GM18519 (cell line): ENCODE data around the gene ZNF573.

Experiments
- ATAC-seq: cut with Tn5 transposase; IDR thresholded peaks from one replicate; pipeline ENCODE4 v1.9.1; 2021; ENCODE audit warnings: mild to moderate bottlenecking, moderate library complexity; ENCODE audit not compliant: unreplicated experiment, low FRiP score

ZNF573 gene

DNA sequence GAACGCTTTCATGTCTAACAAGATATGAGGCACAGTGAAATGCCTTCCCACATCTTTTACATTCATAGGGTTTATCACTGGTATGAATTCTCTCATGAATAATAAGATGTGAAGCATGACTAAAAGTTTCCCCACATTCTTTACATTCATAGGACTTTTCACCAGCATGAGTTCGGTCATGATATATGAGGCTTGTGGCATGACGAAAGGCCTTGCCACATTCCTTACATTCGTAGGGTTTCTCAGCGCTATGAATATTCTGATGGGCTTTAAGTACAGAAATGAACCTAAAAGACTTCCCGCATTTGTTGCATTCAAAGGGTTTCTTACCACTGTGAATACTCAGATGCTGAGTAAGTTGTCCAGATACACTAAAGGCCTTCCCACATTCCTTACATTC is 81.2 kb downstream of the ZNF573 start:
- ATAC-seq, result no peak

DNA sequence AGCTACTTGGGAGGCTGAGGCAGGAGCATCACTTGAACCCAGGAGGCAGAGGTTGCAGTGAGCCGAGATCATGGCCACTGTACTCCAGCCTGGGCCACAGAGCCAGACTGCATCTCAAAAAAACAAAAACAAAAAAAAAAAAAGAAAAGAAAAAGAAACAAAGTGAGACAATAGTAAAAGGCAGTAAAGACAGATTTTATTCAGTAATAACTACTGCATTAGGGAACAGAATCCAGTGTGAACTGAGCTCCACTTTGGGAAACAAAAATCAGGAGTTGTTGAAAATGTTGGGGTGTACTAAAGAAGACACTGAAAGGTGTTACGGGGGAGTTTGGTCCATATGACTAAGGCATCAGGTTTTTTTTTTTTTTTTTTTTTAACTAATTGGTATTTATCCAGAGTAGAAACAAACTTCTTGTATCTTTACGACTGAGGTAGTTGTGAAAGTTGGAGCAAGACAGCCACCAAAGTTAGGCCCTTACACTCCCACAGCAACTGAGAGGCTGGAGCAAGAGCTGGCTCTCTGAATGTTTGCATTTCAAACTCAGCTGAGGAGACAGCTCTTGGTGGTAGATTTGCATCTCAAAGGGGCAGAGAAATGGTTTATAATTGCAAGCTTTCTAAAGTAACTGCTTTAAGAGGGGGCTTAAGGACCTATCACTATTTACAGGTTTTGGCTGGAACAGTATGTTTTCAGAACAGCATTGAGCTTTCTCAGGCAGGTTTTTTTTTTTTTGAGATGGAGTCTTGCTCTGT is 84.1 kb downstream of the ZNF573 start:
- ATAC-seq, result no peak

DNA sequence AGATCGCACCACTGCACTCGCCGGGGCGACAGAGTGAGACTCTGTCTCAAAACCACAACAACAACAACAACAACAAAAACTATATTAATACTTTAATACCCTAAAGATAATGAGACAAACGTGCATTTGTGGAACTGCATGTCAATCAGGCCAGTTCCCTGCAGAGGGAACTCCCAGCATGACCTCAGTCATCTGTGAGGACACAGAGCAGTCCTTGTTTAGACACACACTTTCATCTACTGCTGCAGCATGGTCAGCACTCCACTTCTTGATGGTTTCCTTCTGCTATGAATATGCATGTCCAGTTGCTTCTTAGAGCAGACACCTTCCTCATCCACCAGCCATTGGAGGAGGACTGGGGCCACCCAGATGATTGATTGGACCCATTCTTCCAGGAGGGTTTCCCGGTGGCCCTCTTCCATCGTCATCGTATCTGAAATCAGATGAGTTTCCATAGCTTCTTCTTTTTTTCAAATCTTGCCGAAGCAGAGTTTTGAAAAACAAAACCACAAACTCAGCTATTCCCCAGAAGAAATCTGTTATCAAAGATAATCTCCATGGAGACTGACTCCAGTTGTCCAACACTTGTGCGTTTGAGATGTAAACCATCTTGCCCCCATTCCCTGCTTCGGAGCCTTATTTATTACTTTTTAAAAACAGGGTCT is 86.3 kb downstream of the ZNF573 start:
- no peak for ATAC-seq

DNA sequence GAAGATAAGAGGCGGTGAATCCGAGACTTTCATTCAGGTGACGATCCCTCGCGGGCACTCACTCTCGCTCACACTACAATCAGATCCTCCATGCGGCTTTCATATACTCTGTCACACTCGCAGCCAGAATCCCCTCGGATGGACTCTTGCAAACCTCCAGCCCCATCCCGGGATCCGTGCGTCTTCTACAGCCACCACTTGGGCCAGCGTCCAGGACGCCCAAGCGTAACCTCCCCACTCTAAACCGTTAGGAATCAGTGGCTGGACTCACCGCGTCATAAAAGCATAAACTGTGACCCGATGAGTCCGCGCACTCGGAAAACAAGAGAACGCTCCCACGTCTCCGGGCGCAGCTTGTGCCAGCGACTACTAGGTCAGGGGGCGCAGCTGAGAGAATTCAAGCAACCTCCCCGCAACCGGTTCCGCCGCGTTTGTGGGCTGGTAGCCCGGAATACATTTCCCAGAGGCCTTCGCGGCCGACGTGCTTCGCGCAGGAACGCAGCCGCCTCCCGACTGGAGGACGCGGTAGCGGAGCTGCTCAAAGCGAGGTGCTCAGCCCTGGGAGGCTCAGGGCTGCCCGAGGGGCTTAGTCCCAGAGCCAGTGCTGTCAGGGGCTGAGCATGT is 87.4 kb downstream of the ZNF573 start:
- no peak for ATAC-seq
